GM18502 (cell line): ENCODE data around the gene MYH16.
"Not testable (repeated sequence)": the region's sequence is repeated elsewhere in the genome, so short reads cannot be mapped to it uniquely, and the experiment has no call there.

Experiments used
- ATAC-seq: cut with Tn5 transposase; IDR thresholded peaks from one replicate; pipeline ENCODE4 v1.9.1; 2021; ENCODE audit warnings: mild to moderate bottlenecking; ENCODE audit not compliant: unreplicated experiment, poor library complexity

Gene MYH16

GRCh38 chr7:99257065-99257464, 15.6 kb upstream of the MYH16 start:
- no peak for ATAC-seq

GRCh38 chr7:99257675-99258074, 15.0 kb upstream of the MYH16 start:
- no peak for ATAC-seq

DNA sequence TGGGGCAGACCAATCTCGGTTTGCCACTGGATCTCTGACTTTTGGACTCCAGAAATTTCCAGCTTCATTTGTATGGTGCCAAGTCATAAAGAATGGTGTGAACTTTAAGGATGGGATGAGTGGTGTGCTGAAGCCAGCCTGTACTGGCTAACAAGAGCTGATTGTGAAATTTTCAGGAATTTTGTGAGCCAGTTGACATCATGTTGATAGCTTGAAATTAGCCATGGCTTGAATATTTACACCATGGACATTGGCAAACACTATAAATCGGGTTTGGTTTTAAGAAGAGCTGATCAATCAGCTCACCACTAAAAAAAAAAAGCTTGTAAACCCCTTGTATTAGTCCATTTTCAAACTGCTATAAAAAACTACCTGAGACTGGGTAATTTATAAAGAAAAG, 14.1 kb upstream of the MYH16 start:
- ATAC-seq = no peak

DNA sequence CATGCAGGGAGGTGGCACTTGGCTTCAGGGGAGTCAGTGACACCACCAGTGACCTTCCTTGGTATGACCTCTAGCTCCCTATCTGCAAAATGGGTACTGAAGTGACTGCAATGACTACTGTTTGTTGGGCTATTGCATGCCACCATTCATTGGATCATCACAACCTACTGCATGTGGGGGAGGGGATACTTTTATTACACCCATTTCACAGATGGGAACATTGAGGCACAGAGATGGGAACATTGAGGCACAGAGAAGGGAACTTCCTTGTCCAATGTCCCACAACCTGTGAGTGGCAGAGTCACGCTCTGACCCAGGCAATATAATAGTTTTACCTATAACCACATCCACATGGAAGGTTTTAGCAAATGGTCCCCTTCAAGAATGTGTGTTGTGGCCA, 12.2 kb upstream of the MYH16 start:
- ATAC-seq = no peak

DNA sequence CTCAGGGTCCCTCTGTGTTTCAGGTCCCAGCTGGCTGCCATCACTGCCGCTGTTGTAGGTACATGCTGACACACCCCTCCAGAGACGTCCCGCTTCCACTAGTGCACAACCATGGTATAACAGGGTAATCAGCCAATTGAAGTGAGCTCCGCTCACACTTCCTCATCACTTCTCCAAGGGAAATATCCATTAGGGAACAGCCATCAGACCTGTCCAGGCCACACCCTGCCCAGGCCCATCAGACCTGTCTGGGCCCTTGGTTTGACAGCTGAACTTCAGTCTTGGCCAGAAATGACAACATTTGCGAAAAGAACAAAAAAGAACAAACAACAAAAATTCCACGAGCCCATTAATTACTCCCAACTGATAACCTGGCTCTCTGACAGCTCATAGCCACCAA, 11.0 kb upstream of the MYH16 start:
- no peak for ATAC-seq

- ATAC-seq = no peak
Observed at GRCh38 chr7:99265848-99266480, 6.7 kb upstream of the MYH16 start.

DNA sequence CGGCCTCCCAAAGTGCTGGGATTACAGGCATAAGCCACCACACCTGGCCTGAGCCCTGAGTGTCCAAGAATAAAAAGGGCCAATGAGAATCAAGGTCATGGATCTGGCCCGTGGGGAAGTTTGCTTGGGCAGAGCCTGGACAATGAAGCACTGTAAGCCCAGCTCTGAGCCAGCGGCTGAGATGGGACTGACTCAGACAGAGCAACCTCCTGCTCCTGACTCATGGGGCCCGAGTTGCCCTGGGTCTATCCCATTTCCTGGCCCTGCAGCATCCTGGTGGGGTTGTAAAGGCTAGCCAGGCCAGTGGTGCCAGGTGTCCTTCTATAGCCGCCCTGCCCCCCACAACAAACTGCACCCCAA, 5.2 kb upstream of the MYH16 start:
- no peak for ATAC-seq

DNA sequence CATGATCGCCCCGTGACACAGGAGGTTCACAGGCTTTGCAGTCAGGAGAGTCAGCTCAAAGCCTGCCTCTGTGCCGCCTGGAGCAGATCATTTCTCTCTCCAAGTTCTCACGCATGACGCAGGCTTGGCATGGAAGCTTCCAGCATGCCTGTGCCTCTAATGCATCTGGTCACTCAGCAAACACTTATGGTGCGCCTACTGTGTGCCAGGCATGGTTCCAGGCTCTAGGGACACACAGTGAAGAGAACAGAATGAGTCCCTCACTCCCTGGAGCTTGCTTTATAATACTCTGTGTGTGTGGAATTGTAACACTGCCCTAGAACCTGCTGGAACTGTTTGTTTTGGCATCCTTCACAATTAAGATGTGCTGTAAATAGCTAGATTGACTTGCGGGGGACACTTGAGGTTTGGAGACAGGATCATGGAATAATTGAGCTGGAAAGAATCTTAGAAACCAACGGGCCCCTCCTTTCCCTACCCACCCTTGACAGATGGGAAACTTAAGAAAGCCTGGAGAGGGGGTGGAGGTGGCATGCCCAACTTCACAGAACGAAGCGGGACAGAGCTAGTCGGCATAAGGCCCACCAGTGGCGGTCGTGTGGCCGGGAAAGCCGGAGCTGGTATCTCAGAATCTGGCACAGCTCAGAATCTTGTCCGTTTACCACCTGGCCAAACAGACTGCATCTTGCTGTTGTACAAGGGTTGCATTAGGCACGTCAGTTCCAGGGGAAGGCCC, 4.6 kb upstream of the MYH16 start:
- no peak for ATAC-seq

GRCh38 chr7:99268577-99268908, 4.1 kb upstream of the MYH16 start:
- ATAC-seq = no peak

DNA sequence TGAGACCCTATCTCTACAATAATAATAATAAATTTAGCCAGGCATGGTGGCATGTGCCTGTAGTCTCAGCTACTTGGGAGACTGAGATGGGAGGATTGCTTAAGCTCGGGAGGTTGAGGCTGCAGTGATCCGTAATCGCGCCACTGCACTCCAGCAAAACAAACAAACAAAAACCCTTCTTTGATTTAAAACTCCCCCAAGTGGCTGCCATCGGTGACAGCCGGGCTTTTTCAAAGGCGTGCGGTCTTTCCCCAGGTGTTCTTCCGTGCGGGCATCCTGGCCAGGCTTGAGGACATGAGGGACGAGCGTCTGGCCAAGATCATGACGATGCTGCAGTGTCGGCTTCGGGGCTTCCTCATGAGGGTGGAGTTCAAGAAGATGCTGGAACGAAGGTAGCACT, 1.9 kb upstream of the MYH16 start:
- no peak for ATAC-seq

DNA sequence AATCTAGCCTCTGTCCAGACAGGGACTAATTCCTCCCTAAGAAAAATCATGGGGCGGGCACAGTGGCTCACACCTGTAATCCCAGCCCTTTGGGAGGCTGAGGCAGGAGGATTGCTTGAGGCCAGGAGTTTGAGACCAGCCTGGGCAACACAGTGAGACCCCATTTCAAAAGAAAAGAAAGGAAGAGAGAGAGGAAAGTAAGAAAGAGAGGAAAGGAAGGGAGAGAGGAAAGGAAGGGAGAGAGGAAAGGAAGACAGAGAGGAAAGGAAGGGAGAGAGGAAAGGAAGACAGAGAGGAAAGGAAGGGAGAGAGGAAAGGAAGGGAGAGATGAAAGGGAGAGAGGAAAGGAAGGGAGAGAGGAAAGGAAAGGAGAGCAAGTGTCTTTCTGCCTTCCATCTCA, 922 bp downstream of the MYH16 start:
- ATAC-seq = not testable (repeated sequence)

- not testable (repeated sequence) for ATAC-seq
Observed at GRCh38 chr7:99274908-99275307, 2.3 kb downstream of the MYH16 start.

DNA sequence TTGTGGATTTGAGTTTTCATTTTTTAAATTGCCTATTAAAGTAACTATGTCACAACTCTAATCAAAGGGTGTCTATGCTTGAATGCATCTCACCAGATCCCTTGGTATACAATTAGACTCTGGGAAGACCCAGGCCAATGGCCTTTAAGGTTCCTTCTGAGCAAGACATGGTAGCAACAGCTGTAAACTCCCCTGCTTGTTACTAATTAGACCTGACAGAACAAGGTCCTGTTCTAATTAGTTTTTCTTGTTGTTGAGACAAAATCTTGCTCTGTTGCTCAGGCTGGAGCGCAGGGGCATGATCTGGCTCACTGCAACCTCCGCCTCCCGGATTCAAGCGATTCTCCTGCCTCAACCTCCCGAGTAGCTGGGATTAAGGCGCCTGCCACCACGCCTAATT, 2.9 kb downstream of the MYH16 start:
- ATAC-seq = no peak

- no peak for ATAC-seq
Observed at GRCh38 chr7:99278180-99278579, 5.5 kb downstream of the MYH16 start.

DNA sequence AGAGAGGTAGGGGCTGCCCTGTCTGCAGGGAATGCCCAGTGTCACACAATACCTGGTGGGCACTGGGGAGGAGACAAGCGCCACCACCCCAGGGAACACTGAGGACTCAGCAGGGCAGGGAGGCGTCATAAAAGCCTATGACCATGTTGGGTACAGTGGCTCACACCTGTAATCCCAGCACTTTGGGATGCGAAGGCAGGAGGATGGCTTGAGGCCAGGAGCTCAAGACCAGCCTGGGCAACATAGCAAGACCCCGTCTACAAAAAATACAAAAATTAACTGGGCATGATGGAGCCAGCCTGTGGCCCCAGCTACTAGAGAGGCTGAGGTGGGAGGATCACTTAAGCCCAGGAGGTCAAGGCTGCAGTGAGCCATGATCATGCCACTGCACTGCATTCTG, 11.5 kb downstream of the MYH16 start:
- ATAC-seq = not testable (repeated sequence)

DNA sequence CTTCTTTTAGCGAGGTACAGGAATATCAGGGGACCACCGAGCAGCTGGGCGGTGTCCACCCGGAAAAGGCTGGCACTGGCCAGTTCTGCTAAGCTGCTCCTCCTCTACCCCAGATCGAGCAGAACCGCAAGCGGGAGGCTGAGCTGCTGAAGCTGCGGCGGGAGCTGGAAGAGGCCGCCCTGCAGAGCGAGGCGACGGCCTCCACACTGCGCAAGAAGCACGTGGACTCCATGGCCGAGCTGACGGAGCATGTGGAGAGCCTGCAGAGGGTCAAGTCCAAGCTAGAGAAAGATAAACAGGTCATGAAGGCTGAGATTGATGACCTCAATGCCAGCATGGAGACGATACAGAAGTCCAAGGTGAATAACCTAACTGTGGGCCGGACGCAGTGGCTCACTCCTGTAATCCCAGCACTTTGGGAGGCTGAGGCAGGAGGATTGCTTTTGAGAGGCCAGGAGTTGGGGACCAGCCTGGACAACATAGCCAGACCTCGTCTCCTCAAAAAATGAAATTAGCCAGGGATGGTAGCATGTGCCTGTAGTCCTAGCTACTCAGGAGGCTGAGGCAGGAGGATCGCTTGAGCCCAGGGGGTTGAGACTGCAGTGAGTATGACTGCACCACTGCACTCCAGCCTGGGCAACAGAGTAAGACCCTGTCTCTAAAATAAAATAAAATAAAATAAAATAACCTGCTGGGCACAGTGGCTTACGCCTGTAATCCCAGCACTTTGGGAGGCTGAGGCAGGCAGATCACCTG, 15.3 kb downstream of the MYH16 start:
- ATAC-seq = no peak

GRCh38 chr7:99289185-99289584, 16.5 kb downstream of the MYH16 start:
- ATAC-seq = no peak

DNA sequence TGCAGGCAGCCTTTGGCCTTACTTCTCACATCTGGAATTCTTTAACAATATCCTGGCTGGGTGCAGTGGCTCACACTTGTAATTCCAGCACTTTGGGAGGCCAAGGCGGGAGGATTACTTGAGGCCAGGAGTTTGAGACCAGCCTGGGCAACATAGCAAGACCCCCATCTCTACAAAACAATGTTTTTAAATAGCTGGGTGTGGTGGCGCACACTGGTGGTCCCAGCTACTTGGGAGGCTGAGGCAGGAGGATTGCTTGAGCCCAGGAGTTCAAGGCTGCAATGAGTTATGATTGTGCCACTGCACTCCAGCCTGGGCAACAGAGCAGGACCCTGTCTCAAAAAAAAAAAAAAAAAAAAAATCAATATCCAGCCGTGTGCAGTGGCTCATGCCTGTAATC, 17.5 kb downstream of the MYH16 start:
- not testable (repeated sequence) for ATAC-seq

GRCh38 chr7:99290980-99291607, 18.5 kb downstream of the MYH16 start:
- no peak for ATAC-seq

GRCh38 chr7:99292127-99292526, 19.5 kb downstream of the MYH16 start:
- no peak for ATAC-seq

GRCh38 chr7:99293167-99293566, 20.5 kb downstream of the MYH16 start:
- ATAC-seq = no peak
